OCI-LY7 (cell line): Measurements from ENCODE around the gene FSD1L. TPM values are rescaled to one million over a fixed set of nuclear protein-coding genes. Genes with fewer than 3 reads are reported as not detected.
A peak's percentile ranks its signal among the peaks of the same experiment; 100 is the strongest.

Experiments used
- BruUV-seq: library from RNA; stranded (reverse); fragments of 400-500 nt; replicated peaks from 2 replicates; lab custom pipeline; 2021; lab: Mats Ljungman, UMichigan
- CTCF ChIA-PET: fragments of 300-600 bp; sonication (Branson Sonifier 250); formaldehyde crosslinking; loops from one replicate; lab custom pipeline; 2022; ENCODE audit warnings: antibody characterized with exemption; ENCODE audit not compliant: unreplicated experiment; lab: Charles Lee
- POLR2A ChIA-PET: fragments of 300-600 bp; sonication (Branson Sonifier 250); formaldehyde crosslinking; loops from one replicate; lab custom pipeline; 2022; ENCODE audit warnings: antibody characterized with exemption; lab: Charles Lee
- DNase-seq: peaks from one replicate; pipeline ENCODE4 v3.0.0-alpha.2; 2015; ENCODE audit warnings: low spot score
- H2AFZ ChIP-seq: fragments of 200-600 bp; sonication (generic), shearing (Covaris generic); 2 replicates; pipeline ENCODE4 v1.6.1; 2014; ENCODE audit warnings: mild to moderate bottlenecking, antibody characterized with exemption, low read length, moderate library complexity
- H3K27ac ChIP-seq: fragments of 200-600 bp; sonication (generic); 2 replicates; pipeline ENCODE4 v1.5.1; 2014; ENCODE audit warnings: mixed run types, low read depth, mild to moderate bottlenecking, moderate library complexity, low read length, inconsistent platforms; ENCODE audit not compliant: poor library complexity, severe bottlenecking
- H3K36me3 ChIP-seq: fragments of 200-600 bp; sonication (generic); 2 replicates; pipeline ENCODE4 v1.6.1; 2014; ENCODE audit warnings: mild to moderate bottlenecking, antibody characterized with exemption, low read length, moderate library complexity, mixed read lengths; ENCODE audit not compliant: insufficient read depth
- H3K4me1 ChIP-seq: fragments of 200-600 bp; sonication (generic); 2 replicates; pipeline ENCODE4 v1.5.1; 2014; ENCODE audit warnings: mild to moderate bottlenecking, low read length; ENCODE audit not compliant: insufficient read depth, poor library complexity, severe bottlenecking
- H3K4me2 ChIP-seq: fragments of 200-600 bp; sonication (generic); 2 replicates; pipeline ENCODE4 v1.6.1; 2014; ENCODE audit warnings: mild to moderate bottlenecking, low read length
- H3K4me3 ChIP-seq: fragments of 200-600 bp; sonication (generic); 2 replicates; pipeline ENCODE4 v1.5.1; 2014; ENCODE audit warnings: mild to moderate bottlenecking, low read depth, low read length; ENCODE audit not compliant: poor library complexity, severe bottlenecking
- H3K79me2 ChIP-seq: fragments of 200-600 bp; sonication (generic); 2 replicates; pipeline ENCODE4 v1.6.1; 2016; ENCODE audit warnings: low read depth, mild to moderate bottlenecking, low read length, moderate library complexity, mixed read lengths; ENCODE audit not compliant: insufficient read depth
- H3K9me2 ChIP-seq: fragments of 200-600 bp; sonication (generic); 2 replicates; pipeline ENCODE4 v1.6.1; 2016; ENCODE audit warnings: mild to moderate bottlenecking, low read length, mixed read lengths; ENCODE audit not compliant: insufficient read depth
- H3K9me3 ChIP-seq: fragments of 200-600 bp; sonication (generic); 2 replicates; pipeline ENCODE4 v1.6.1; 2014; ENCODE audit warnings: mild to moderate bottlenecking, mixed run types, low read length, mixed read lengths
- H4K20me1 ChIP-seq: fragments of 200-600 bp; sonication (generic); 2 replicates; pipeline ENCODE4 v1.6.1; 2014; ENCODE audit warnings: mild to moderate bottlenecking, antibody characterized with exemption, low read length, moderate library complexity, mixed read lengths; ENCODE audit not compliant: insufficient read depth
- EZH2phosphoT487 ChIP-seq: fragments of 200-600 bp; sonication (generic); IDR thresholded peaks from 2 replicates; pipeline ENCODE4 v1.6.1; 2018; ENCODE audit warnings: low read depth, borderline replicate concordance, mild to moderate bottlenecking, mixed run types, antibody characterized with exemption, low read length, moderate library complexity, mixed read lengths
- intact Hi-C: fragments of 100-400 bp; cut with micrococcal nuclease; formaldehyde crosslinking; loops from one replicate; pipeline ENCODE4 v1.10.0; 2022; ENCODE audit not compliant: unreplicated experiment
- total RNA-seq, 2 experiments: library from RNA; depleted of rRNA in 1 of 2; stranded (reverse); fragments of >200 nt in 1 of 2; shearing (Covaris generic) in 1 of 2; gene quantifications; 2 replicates each; pipeline ENCODE4 v1.2.3, GENCODE V29; 2014 to 2022
- TF ChIP-seq, protein P1 (sequence below): fragments of 200-600 bp; sonication (generic); conservative IDR thresholded peaks from 2 replicates; pipeline ENCODE4 v1.5.1; 2014; ENCODE audit warnings: mild to moderate bottlenecking, antibody characterized with exemption, low read length, moderate library complexity, mixed read lengths

Gene FSD1L
- total RNA-seq, 2 experiments from 2014 or later = 4.4 to 7.9 TPM

DNA sequence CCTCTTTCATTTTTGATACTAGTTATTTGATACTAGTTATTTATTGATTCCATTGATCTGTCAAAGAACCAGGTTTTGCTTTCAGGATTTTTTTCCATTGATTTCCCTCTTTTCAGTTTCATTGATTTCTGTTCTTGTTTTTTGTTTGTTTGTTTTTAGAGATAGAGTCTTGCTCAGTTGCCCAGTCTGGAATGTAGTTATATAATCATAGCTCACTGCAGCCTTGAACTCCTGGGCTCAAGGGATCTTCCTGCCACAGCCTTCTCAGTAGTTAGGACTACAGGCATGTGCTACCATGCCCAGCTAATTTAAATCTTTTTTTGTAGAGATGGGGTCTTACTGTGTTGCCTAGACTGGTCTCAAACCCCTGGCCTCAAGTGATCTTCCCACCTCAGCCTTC is 49.9 kb downstream of the FSD1L start:
- POLR2A ChIA-PET = interaction anchor here (1.1 kb wide), 1 partner anchor 9 kb away, joined by 3 read pairs; no protein-coding TSS in a partner anchor
- CTCF ChIA-PET = no interaction called here
- Histone ChIP-seq H3K4me1 (peaks cover 15% of the 10 kb centered on the region), H3K36me3 (no peaks in the 10 kb centered on the region), H3K79me2 (no peaks in the 10 kb centered on the region), H3K27ac (no peak overlapping the region), H3K9me2 (no peaks in the 10 kb centered on the region), H2AFZ (no peak overlapping the region), H3K4me2 (no peak overlapping the region), H4K20me1 (no peaks in the 10 kb centered on the region), H3K9me3 (no peaks in the 10 kb centered on the region), H3K4me3 (no peak overlapping the region)
- BruUV-seq = no TSS peak
- DNase-seq = no peak
- TF ChIP-seq EZH2phosphoT487 = no peak
- TF ChIP-seq, protein P1, sequence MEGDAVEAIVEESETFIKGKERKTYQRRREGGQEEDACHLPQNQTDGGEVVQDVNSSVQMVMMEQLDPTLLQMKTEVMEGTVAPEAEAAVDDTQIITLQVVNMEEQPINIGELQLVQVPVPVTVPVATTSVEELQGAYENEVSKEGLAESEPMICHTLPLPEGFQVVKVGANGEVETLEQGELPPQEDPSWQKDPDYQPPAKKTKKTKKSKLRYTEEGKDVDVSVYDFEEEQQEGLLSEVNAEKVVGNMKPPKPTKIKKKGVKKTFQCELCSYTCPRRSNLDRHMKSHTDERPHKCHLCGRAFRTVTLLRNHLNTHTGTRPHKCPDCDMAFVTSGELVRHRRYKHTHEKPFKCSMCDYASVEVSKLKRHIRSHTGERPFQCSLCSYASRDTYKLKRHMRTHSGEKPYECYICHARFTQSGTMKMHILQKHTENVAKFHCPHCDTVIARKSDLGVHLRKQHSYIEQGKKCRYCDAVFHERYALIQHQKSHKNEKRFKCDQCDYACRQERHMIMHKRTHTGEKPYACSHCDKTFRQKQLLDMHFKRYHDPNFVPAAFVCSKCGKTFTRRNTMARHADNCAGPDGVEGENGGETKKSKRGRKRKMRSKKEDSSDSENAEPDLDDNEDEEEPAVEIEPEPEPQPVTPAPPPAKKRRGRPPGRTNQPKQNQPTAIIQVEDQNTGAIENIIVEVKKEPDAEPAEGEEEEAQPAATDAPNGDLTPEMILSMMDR = no peak
- intact Hi-C loops = no loop called here

DNA sequence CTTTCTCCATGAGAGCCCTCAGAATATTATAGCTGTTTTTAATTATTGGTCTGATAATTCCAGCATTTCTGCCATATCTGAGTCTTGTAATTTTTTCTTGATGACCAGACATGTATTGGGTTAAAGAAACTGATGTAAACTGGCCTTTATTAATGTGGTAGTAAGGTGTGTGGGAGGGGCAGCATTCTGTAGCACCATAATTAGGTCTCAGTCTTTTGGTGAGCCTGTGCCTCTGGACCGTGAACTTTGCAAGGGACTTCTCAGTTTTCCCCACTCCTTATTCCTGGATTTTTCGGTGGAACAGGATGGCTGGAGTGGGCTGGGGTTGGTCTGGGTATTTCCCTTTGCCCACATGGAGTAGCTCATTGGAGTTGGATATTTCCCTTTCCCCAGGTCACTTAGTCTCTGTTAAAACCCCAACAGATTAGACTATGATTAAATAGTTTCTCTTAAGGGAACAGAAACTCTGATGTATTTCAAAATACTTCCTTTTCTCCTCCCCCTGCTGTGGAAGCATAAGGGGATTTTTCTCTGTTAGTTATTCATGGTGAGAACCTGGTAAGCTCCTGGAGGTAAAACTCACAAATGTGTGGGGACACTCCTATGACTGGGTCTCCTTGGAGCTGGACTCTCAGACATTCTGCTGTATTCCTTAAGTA is 52.4 kb downstream of the FSD1L start:
- H2AFZ ChIP-seq = no peak overlapping the region
- TF ChIP-seq EZH2phosphoT487 = no peak
- H3K27ac ChIP-seq = no peak overlapping the region
- H3K9me2 ChIP-seq = no peaks in the 10 kb centered on the region
- peak overlapping the region; percentile 61 for H3K4me2 ChIP-seq
- CTCF ChIA-PET = no interaction called here
- no TSS peak for BruUV-seq
- no peaks in the 10 kb centered on the region for H3K9me3 ChIP-seq
- POLR2A ChIA-PET = interaction anchor here (0.9 to 1.1 kb wide), 3 partner anchors 20 to 44 kb away, joined by 3 to 4 read pairs (median 3); no protein-coding TSS in a partner anchor
- H3K79me2 ChIP-seq = no peaks in the 10 kb centered on the region
- H3K36me3 ChIP-seq = no peaks in the 10 kb centered on the region
- peaks cover 15% of the 10 kb centered on the region for H3K4me1 ChIP-seq
- H3K4me3 ChIP-seq = peak overlapping the region; percentile 16
- intact Hi-C loops = no loop called here
- no peaks in the 10 kb centered on the region for H4K20me1 ChIP-seq
- peak; percentile 8 for DNase-seq

DNA sequence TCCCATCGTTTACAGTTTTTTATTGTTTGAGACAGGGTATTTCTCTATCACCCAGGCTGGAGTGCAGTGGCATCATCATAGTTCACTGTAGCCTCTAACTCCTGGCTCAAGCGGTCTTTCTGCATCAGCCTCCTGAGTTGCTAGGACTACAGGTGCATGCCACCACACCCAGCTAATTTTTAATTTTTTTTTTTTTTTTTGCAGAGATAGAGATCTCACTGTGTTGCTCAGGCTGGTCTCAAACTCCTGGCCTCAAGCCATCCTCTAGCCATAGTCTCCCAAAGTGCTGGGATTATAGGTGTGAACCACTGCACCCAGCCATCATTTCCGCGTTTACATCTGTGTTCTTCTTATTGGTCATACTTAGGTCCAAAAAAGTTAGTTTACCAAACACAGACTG is 53.6 kb downstream of the FSD1L start:
- intact Hi-C loops = no loop called here
- Histone ChIP-seq H2AFZ (no peak overlapping the region), H4K20me1 (no peaks in the 10 kb centered on the region), H3K79me2 (no peaks in the 10 kb centered on the region), H3K4me3 (no peak overlapping the region), H3K4me1 (peaks cover 15% of the 10 kb centered on the region), H3K9me3 (no peaks in the 10 kb centered on the region), H3K27ac (no peak overlapping the region), H3K9me2 (no peaks in the 10 kb centered on the region), H3K36me3 (no peaks in the 10 kb centered on the region), H3K4me2 (no peak overlapping the region)
- CTCF ChIA-PET = no interaction called here
- DNase-seq = no peak
- POLR2A ChIA-PET = interaction anchor here (1.0 kb wide), 1 partner anchor 26 kb away, joined by 3 read pairs; no protein-coding TSS in a partner anchor
- no peak for TF ChIP-seq EZH2phosphoT487
- TF ChIP-seq, protein P1 = no peak
- BruUV-seq = no TSS peak
